ENCODE data around the gene SLCO1A2. TPM values are rescaled to one million over a fixed set of nuclear protein-coding genes. Genes with fewer than 3 reads are reported as not detected.
"Not testable (repeated sequence)": the region's sequence is repeated elsewhere in the genome, so short reads cannot be mapped to it uniquely, and the experiment has no call there.

The SLCO1A2 gene
- total and polyA plus RNA-seq, 11 donors: not detected

DNA sequence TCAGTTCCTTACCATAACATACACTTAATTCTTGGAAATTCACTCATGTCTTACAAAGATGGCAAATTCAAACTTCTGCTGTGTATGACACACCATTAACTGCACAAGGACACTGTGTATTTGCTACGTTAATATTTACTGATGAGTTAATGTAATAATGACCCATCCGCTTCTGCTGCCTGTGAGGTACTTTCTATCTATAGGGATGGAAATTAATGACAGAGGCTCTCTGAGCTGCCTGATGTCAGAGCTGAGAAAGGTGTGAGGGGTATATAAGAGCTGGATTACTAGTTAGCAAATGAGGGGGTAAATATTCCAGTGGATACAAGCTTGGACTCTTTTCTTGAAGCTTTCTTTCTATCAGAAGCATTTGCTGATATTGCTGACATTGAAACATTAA, 37.9 kb upstream of the SLCO1A2 start, which contains the start of gene IAPP:
TSS of gene IAPP (plus strand) at position 301 of the 400 bp plus-strand sequence. CDS start 450 bp downstream, outside the sequence.
- intact Hi-C loops (cut with DNase I): no loop called here
- DNase-seq (no peak), ATAC-seq (no peak)
- no peak within 1 kb of the TSS for H3K4me3 ChIP-seq
- no peaks in the 10 kb centered on the region for H3K36me3 ChIP-seq
- WGBS, 4 donors: 76 to 85% (median 81%) methylated on average over 2 of the region's 2 CpGs
- H3K4me1 ChIP-seq: no peaks in the 10 kb centered on the region
- TF ChIP-seq, protein P1, sequence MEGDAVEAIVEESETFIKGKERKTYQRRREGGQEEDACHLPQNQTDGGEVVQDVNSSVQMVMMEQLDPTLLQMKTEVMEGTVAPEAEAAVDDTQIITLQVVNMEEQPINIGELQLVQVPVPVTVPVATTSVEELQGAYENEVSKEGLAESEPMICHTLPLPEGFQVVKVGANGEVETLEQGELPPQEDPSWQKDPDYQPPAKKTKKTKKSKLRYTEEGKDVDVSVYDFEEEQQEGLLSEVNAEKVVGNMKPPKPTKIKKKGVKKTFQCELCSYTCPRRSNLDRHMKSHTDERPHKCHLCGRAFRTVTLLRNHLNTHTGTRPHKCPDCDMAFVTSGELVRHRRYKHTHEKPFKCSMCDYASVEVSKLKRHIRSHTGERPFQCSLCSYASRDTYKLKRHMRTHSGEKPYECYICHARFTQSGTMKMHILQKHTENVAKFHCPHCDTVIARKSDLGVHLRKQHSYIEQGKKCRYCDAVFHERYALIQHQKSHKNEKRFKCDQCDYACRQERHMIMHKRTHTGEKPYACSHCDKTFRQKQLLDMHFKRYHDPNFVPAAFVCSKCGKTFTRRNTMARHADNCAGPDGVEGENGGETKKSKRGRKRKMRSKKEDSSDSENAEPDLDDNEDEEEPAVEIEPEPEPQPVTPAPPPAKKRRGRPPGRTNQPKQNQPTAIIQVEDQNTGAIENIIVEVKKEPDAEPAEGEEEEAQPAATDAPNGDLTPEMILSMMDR (IDR thresholded peaks at IDR 0.05): no peak
- TF ChIP-seq POLR2A (IDR thresholded peaks at IDR 0.05): no peak
- no peaks in the 10 kb centered on the region for H3K9me3 ChIP-seq
- H3K27ac ChIP-seq: no peak within 1 kb of the TSS
- no peaks in the 10 kb centered on the region for H3K27me3 ChIP-seq

DNA sequence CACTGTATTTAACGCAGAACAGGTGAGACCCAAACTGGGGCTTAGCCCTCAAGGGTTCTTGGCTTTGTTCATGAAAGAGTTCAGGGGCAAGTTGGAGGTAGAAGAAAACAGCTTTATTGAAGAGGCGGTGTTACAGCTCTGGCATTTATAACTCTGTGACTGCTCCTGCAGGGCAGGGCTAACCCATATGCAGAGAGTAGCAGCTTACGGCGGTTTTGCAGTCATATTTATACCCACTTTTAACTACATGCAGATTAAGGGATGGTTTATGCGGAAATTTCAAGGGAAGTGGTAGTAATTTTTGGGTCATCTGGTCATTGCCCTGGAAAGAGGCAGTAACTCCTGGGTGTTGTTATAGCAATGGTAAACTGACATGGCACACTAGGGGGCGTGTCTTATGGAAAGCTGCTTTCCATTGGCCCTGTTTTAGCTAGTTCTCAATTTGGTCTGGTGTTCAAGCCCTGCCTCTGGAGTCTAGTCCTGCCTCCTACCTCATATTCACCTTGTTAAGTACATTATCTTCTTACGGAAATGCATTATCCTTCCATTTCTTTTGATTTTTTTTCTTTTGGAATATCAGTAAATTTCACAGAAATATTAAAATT, 36.2 kb upstream of the SLCO1A2 start:
- Histone ChIP-seq H3K4me1 (no peaks in the 10 kb centered on the region), H3K36me3 (no peaks in the 10 kb centered on the region), H3K27ac (no peak overlapping the region), H3K4me3 (no peak overlapping the region), H3K27me3 (no peaks in the 10 kb centered on the region), H3K9me3 (no peaks in the 10 kb centered on the region)
- intact Hi-C loops (cut with DNase I): no loop called here
- TF ChIP-seq POLR2A (IDR thresholded peaks at IDR 0.05): no peak
- TF ChIP-seq, protein P1 (IDR thresholded peaks at IDR 0.05): no peak
- WGBS, 4 donors: 75 to 87% (median 84%) methylated on average over 7 of the region's 7 CpGs
- ATAC-seq (no peak), DNase-seq (no peak)

DNA sequence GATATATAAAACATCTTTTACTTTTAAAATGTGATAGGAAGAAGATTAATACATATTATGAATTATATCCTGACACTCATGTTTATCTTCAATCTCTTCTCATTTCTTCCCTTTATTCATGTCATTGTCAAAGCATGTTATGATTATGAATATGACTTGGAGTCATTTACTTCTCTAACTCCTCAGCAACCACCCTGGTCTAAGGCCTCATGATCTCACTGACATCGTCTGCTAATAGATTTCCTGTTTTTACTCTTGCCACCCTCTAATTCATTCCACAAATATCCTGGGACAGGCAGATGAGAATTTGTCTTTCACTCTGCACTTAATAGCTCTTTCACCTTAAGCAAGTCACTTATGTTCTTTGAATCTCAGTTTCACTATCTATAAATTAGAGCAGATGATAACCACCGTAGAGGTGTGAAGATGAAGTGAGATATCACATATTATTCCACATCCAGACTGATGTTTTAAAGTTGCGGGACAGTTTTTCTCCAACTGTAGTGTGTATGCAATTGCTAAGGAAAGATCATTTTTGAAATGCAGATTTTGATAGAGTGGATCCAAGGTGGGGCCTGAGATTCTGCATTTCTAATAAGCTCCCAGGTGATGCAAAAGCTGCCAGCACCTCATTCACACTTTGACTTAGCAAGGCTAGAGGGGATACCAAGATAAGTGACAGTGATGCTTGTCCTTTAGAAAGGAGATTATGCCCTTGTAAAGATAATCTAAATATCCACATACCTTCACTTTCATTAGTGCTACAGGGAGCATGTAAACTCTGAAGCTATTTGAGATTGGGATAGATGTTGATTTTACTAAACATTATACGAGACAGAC, 34.6 kb upstream of the SLCO1A2 start:
- no peak overlapping the region for H3K4me3 ChIP-seq
- no peaks in the 10 kb centered on the region for H3K36me3 ChIP-seq
- ATAC-seq (no peak), DNase-seq (no peak)
- TF ChIP-seq, protein P1 (IDR thresholded peaks at IDR 0.05): no peak
- no peak for TF ChIP-seq POLR2A (IDR thresholded peaks at IDR 0.05)
- H3K9me3 ChIP-seq: peaks cover 0 to 3% (median 0%) of the 10 kb centered on the region in 12 donors
- no peaks in the 10 kb centered on the region for H3K27me3 ChIP-seq
- WGBS, 4 donors: 32 to 39% (median 36%) methylated on average over 4 of the region's 4 CpGs
- H3K27ac ChIP-seq: no peak overlapping the region
- intact Hi-C loops (cut with DNase I): no loop called here
- no peaks in the 10 kb centered on the region for H3K4me1 ChIP-seq

DNA sequence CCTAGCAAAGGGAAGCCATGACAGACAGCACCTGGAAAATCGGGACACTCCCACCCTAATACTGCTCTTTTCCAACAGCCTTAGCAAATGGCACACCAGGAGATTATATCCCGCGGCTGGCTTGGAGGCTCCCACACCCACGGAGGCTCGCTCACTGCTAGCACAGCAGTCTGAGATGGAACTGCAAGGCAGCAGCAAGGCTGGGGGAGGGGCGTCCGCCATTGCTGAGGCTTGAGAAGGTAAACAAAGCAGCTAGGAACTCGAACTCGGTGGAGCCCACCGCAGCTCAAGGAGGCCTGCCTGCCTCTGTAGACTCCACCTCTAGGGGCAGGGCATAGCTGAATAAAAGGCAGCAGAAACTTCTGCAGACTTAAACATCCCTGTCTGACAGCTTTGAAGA, 25.9 kb upstream of the SLCO1A2 start:
- H3K36me3 ChIP-seq; H3K9me3 ChIP-seq; H3K27me3 ChIP-seq; ATAC-seq; H3K4me1 ChIP-seq; H3K4me3 ChIP-seq; DNase-seq; H3K27ac ChIP-seq; intact Hi-C loops (cut with DNase I): not testable (repeated sequence)
- WGBS, 4 donors: 79 to 81% (median 80%) methylated on average over 10 of the region's 10 CpGs
